HEK293 (cell line): ENCODE measurements around the gene BCL11B.

Source experiments
- BCL11B ChIP-seq: fragments of 450-650 bp; formaldehyde crosslinking; IDR thresholded peaks from 2 replicates; pipeline ENCODE4 v1.5.1; 2016; ENCODE audit warnings: low read depth, missing biosample characterization, missing genetic modification characterization
- SALL2 ChIP-seq: fragments of 450-650 bp; formaldehyde crosslinking; IDR thresholded peaks from 2 replicates; pipeline ENCODE4 v1.5.0; 2017; ENCODE audit warnings: missing biosample characterization, mild to moderate bottlenecking, missing genetic modification characterization, borderline replicate concordance
- ZNF174 ChIP-seq: fragments of 450-650 bp; formaldehyde crosslinking; IDR thresholded peaks from 2 replicates; pipeline ENCODE4 v1.5.0; 2017; ENCODE audit warnings: missing biosample characterization, mild to moderate bottlenecking, missing genetic modification characterization
- ZNF23 ChIP-seq: fragments of 450-650 bp; formaldehyde crosslinking; IDR thresholded peaks from 2 replicates; pipeline ENCODE4 v1.5.1; 2016; ENCODE audit warnings: missing biosample characterization, missing genetic modification characterization, borderline replicate concordance
- ZNF311 ChIP-seq: fragments of 450-650 bp; formaldehyde crosslinking; IDR thresholded peaks from 2 replicates; pipeline ENCODE4 v1.5.1; 2017; ENCODE audit warnings: missing biosample characterization, missing genetic modification characterization, borderline replicate concordance
- ZNF350 ChIP-seq: fragments of 450-650 bp; formaldehyde crosslinking; IDR thresholded peaks from 2 replicates; pipeline ENCODE4 v1.5.0; 2017; ENCODE audit warnings: missing biosample characterization, mild to moderate bottlenecking, missing genetic modification characterization
- ZNF777 ChIP-seq: fragments of 450-650 bp; formaldehyde crosslinking; IDR thresholded peaks from 2 replicates; pipeline ENCODE4 v1.5.1; 2017; ENCODE audit warnings: missing biosample characterization, missing genetic modification characterization, borderline replicate concordance
- TF ChIP-seq, protein P1 (sequence below): fragments of 450-650 bp; formaldehyde crosslinking; IDR thresholded peaks from 2 replicates; pipeline ENCODE4 v1.5.1; 2016; ENCODE audit warnings: missing biosample characterization, missing genetic modification characterization, low read depth
- TF ChIP-seq, protein P2 (sequence below): fragments of 450-650 bp; formaldehyde crosslinking; IDR thresholded peaks from 2 replicates; pipeline ENCODE4 v1.5.1; 2016; ENCODE audit warnings: missing biosample characterization, missing genetic modification characterization

DNA sequence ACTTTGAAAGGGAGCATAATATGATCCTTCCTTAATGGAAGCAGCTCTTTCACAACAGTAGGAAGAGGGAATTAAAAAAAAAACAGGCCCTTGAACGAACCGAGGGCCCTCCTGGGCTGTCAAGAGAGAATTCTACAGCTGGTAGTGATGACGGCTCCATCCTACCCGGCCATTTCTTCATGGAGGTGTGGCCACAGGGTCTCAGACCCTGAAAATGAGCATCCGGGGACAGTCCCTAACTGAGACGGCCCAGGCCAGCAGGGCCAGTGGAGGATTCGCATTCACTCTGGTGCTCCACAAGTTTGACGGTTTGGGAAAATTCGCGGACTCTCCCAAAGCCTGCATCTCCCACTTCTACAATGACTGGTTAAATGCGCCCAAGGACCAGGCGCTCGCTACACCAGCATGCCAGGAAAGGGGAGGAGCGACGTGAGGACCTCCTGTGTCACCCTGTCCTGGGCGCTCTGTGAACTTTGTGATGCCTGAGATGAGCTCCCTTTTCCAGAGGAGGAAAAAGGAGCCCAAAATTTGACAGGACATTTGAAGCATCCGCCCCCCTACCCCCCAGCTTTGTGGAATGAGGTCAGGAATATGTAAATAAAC, 66.8 kb downstream of the BCL11B start:
- TF ChIP-seq SALL2 (tag by site-specific recombination) (no peak), ZNF311 (tag by site-specific recombination) (no peak), BCL11B (tag by site-specific recombination) (no peak), ZNF174 (tag by site-specific recombination) (no peak), ZNF350 (tag by site-specific recombination) (no peak), ZNF777 (tag by site-specific recombination) (no peak), ZNF23 (no peak)
- TF ChIP-seq, protein P1, sequence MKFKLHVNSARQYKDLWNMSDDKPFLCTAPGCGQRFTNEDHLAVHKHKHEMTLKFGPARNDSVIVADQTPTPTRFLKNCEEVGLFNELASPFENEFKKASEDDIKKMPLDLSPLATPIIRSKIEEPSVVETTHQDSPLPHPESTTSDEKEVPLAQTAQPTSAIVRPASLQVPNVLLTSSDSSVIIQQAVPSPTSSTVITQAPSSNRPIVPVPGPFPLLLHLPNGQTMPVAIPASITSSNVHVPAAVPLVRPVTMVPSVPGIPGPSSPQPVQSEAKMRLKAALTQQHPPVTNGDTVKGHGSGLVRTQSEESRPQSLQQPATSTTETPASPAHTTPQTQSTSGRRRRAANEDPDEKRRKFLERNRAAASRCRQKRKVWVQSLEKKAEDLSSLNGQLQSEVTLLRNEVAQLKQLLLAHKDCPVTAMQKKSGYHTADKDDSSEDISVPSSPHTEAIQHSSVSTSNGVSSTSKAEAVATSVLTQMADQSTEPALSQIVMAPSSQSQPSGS (tag by site-specific recombination), result no peak
- TF ChIP-seq, protein P2, sequence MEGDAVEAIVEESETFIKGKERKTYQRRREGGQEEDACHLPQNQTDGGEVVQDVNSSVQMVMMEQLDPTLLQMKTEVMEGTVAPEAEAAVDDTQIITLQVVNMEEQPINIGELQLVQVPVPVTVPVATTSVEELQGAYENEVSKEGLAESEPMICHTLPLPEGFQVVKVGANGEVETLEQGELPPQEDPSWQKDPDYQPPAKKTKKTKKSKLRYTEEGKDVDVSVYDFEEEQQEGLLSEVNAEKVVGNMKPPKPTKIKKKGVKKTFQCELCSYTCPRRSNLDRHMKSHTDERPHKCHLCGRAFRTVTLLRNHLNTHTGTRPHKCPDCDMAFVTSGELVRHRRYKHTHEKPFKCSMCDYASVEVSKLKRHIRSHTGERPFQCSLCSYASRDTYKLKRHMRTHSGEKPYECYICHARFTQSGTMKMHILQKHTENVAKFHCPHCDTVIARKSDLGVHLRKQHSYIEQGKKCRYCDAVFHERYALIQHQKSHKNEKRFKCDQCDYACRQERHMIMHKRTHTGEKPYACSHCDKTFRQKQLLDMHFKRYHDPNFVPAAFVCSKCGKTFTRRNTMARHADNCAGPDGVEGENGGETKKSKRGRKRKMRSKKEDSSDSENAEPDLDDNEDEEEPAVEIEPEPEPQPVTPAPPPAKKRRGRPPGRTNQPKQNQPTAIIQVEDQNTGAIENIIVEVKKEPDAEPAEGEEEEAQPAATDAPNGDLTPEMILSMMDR (tag by site-specific recombination), result no peak
